H4 (cell line): ENCODE results near the gene AGPAT4. TPM values are rescaled to one million over a fixed set of nuclear protein-coding genes. Genes with fewer than 3 reads are reported as not detected.
"Not testable (repeated sequence)": the region's sequence is repeated elsewhere in the genome, so short reads cannot be mapped to it uniquely, and the experiment has no call there.

Source experiments
- DNase-seq: peaks from one replicate; pipeline ENCODE4 v3.0.0-alpha.2; 2015; ENCODE audit warnings: low spot score
- total RNA-seq: library from RNA; depleted of rRNA; stranded (reverse); fragments of >200 nt; shearing (Covaris generic); gene quantifications from 2 replicates; pipeline ENCODE4 v1.2.3, GENCODE V29; 2014

The AGPAT4 gene
- total RNA-seq, 1 experiment from 2014 or later, result 3.9 TPM

DNA sequence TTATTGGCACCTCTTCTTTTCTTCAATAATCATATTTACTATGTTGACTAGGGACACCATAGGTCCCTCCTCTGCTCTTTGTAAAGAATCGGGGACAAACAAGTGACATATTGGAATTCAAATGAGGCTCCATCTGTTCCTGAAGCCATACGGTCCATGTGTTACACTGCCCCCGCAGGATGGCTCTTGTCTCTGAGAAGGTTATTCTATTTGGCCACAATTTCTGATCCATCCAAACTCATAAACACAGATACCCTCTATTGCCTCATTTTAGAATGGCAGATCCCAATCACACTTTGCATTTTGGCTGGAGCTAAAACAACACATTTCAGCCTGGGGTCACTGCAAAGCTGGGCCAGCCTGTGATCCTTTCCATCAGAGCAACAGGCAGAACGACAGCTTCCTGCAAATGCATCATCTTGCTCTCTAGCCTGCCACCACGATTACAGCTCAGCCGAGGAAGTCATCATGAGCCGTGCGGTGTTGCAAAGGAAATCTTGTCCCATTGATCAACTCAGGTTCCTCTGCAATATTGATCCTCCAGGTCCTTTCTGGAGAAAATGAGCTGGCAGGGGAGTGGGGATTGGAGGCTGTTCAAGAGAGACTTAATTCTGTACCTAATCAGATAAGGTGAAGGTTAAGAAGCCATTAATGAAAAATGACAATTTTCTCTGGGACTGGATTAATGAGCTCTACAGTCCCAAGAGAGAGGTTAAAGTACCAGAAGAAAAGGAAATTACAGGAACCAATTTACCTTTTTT, 73.1 kb downstream of the AGPAT4 start:
- no peak for DNase-seq

DNA sequence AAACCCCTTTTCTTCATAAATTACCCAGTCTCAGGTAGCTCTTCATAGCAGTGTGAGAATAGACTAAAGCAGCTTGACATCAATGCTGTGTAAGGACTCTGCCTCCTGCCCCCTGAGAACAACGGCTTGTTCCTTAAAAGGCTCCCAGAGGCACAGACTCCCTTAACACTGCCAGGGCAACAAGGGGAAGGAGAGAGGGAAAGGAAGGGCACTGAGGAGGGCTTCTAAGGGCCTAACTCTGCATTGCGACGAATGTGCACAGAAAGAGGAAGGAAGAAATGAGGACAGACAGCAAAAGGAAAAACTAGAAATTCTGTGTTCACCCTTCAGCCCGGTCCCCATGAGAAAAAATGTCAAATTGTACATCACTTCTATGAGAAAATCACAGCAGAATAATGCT, 74.0 kb downstream of the AGPAT4 start:
- no peak for DNase-seq

DNA sequence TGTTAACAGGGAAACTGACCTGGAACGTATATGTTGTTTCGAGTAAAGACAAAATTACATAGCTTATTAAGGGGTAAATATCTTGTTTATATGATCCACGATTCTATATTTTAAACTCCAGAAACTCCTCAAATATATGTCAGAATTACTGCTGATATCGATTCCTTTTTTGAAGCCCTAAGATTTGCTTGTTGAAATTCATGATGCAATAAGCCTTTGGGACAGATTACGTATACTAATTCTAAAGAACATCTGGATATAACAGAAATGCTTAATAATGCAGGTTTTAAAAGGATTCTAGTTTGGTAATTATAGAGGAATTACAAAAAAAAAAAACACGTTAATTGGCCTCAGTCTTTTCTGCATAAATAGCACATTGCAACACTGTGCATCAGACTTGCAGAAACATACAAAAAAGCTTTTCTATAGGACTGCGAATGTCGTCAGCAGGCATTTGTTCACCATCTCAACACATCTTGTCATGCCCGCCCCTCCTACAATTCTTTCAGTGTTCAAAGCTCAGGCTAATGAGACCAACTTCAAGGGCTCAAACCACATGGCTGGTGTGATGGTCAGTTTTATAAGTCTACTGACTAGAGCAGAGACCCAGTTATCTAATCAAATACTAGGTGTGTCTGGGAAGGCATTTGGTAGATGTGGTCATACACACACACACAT, 74.9 kb downstream of the AGPAT4 start:
- no peak for DNase-seq

DNA sequence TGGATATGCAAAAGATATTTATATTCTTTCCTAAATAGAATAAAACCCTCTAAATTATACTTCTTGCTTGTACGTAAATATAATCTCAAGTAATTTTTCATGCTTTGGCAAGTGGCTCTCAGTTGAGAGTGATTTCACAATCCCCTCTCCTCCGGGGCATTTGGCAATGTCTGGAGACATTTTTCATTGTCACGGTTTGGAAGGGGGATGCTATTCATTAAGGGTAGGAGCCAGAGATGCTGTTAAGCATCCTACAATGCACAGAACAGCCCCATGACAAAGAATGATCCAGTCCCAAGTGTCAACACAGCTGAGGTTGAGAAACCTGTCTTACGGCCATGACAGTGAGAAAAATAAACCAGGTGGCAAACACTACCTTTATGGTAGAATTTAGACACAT, 75.7 kb downstream of the AGPAT4 start:
- no peak for DNase-seq

DNA sequence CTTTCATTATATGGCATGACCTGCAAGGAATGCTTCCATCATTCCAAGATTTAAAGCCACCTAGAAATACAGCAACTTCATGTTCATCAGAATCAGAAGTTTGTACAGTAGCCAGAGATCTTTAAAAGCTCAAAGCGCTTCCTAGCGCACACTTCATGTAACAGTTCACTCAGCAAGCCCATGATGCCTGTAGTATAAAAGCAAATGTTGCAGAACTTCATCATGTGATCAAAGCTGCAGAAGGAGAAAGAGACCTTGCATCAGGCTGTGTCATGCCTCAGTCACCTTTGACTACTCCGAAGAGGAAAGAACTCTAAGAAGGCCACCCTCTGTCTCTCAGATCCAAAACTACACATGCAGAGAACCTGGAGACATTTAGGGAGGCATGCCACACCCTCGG, 78.5 kb downstream of the AGPAT4 start:
- DNase-seq, result no peak

DNA sequence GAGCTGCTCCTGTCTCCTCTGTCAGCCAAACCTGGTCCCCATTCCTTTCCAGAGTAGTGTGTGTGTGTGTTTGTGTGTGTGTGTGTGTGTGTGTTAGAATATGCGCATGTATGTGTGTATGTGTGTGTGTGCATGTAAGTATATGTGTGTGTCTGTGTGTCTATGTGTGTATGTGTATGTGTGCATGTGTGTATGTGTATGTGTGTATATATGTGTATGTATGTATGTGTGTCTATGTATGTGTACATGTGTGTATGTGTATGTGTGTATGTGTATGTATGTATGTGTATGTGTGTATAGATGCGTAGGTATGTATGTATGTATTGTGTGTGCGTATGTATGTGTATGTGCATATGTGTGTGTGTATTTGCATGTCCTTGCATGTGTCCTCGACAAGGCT, 79.5 kb downstream of the AGPAT4 start:
- no peak for DNase-seq

DNA sequence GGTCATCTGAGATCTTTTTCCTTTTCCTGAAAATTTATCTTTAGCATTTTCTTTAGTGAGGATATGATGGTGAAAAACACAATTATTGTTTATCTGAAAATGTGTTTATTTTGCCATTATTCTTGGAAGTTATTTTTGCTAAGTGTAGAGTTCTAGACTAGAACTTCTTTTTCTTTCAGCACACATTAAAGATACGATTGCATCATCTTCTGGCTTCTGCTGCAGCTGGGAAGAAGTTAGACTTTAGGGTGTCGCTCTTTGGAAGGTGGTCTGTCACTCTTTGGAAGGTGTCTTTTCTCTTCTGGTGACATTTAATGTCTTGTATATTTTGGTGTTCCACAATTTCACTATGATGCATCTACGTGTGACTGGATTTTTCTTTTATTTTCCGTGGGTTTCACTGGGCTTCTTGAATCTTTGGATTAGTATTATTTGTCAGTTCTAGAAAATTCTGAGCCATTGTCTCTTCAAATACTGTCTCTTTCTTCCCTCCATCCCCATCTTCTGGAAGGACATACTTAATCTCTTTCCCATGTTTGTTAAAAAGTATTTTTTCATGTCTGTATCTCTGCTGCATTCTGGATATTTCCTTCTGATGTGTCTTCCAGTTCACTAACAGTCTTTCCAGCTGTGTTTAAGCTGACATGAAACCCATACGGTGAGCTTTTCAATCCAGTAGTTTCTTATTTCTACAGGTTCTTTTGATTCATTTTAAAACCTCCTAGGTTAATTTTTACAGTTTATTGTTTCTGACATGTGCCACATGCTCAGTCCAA, 81.0 kb downstream of the AGPAT4 start:
- DNase-seq, result no peak

DNA sequence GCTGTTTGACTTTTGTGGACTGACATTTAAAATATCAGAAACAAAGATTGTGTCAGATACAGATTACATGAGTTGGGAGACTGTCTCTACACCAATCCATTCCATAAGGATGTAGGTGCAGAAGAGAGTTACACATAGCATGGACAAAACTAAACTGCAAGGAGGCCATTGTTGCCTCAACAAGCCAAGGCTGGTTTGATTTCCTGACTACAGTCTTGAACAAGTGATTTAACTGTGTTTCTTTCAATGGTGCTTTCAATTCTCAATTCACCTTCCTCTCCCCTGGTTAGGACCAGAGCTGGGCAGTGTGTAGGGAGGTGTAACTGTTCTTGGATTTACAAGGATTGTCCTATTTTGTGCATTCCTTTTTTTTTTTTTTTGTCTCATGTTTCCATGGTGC, 82.2 kb downstream of the AGPAT4 start:
- no peak for DNase-seq

DNA sequence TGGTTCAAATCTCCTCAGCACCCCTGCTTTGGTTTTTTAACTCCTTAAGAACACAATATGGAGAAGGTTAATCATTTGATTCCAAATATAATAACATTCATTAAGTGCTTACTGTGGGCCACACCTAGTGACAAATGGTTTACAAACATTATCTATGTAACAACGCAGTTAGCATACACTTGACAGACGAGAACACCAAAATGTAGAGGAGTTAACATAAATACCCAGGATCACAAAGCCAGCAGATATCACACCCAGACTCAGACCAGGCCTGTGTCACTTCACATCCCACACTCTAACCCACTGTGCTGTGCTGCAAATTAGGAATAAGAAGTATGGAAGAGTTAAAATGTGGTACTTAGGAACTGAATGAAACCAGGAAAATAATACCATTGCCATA, 82.9 kb downstream of the AGPAT4 start:
- DNase-seq, result no peak

DNA sequence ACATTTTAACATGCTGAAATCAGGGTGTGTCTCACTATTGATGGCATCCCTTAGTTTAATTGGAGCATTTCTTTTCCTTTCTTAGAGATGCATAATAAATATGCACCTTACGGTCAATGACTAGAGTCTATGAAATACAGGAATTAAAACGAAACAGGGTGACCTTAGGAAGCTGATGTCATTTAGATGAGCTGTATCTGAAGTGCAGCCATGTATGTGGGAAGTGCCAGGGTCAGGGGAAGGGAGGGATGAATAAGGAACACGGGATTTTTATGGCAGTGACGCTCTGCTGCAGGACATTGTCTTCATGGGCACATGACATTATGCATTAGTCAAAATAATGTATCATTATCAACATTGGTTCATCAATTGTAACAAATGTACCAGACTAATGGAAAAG, 84.0 kb downstream of the AGPAT4 start:
- DNase-seq, result no peak

DNA sequence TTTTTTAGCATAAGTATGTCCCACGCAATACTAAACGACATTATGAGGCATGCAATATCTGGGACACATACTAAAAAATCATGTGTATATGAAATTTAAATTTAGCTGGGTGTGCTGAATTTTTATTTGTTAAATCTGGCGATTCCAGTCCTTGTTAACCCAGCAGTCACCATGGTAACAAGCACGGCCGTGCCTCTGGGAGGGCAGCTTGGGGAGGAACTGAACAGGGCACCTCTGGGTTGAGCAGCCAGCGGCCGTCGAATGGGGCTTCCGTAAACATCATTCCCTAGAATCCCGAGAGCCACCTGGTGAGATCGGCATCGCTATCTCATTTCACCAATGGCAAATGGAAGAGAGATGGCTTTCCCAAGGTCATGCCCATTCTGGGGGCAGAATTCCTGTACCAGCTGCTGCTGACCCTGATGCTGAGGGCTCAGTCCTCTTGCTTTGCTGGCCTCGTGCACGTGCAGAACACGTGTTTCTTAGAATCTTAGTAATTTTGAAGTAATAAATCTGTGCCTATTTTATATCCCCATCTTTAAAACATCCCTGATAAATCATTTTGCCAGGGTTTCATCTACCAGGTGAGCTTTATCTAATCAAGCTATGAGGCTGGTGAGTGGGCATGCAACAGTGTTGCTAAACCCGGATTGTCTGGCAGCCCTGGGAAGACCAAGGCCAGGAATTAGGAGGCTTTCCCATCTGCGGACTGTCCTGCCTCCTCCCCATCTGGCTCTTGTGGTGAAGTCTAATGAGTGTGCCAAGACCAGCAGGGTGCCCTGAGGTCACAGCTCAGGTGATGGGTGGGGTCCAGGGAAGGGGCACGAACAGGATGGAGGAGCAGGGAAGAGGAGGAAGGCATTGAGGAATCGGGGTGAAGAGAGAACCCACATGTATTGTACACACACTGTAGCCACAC, 85.1 kb downstream of the AGPAT4 start:
- no peak for DNase-seq

DNA sequence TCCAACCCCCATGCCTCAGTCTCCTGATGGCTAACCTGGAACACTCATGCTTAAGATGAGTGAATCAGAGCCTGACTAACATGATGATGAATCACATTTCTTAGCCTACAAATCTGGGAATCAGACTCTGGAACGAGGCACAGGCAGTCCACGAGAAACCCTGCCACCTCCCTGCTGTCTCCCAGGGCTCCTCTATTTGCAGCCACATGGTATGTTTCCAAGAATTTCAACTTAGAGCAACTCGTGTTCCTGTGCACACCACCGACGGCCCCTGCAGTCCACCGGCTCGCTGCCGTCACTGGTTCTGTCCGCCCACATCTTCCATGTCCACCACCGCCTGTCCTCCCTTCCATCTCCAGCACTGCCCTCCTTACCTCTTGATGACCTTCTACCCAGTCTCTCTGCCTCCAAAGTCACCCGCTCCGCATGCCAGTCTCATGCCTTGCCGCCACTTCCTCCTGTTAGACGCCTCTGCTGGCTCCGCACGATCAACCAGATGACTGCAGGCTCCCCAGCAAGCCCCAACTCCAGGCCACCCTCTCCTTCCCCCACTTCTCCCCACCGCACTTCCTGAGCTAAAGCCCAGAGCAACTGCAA, 87.6 kb downstream of the AGPAT4 start:
- DNase-seq, result peak; percentile 10

DNA sequence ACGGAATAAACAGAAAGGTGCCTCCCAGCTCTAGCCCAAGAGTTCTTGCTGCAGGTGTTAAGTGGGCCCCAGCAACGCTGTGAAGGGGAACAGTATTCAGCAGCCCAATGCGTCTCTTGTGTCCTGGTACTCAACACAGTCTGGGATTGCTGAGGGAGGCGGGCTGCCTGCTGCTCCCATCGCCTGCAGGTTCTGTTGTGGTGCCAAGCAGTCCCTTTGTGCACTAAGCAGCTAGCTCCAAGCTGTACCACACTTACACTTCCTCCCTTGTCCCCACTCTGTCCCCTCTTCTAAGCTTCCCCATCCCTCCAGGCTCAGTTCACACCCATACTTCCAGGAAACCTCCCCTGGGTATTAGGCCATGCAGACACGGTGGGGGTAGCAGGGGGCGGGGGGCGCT, 92.7 kb downstream of the AGPAT4 start:
- no peak for DNase-seq

DNA sequence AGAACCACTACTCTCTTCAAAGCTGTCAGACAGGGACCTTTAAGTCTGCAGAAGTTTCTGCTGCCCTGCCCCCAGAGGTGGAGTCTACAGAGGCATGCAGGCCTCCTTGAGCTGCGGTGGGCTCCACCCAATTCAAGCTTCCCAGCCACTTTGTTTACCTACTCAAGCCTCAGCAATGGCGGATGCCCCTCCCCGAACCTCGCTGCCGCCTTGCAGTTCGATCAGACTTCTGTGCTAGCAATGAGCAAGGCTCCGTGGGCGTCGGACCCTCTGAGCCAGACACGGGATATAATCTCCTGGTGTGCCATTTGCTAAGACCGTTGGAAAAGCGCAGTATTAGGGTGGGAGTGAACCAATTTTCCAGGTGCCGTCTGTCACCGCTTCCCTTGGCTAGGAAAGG, 95.7 kb downstream of the AGPAT4 start:
- not testable (repeated sequence) for DNase-seq

DNA sequence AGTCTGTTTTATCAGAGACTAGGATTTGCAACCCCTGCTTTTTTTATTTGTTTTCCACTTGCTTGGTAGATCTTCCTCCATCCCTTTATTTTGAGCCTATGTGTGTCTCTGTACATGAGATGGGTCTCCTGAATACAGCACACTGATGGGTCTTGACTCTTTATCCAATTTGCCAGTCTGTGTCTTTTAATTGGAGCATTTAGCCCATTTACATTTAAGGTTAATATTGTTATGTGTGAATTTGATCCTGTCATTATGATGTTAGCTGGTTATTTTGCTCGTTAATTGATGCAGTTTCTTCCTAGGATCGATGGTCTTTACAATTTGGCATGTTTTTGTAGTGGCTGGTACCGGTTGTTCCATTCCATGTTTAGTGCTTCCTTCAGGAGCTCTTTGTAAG, 97.4 kb downstream of the AGPAT4 start:
- DNase-seq, result not testable (repeated sequence)

DNA sequence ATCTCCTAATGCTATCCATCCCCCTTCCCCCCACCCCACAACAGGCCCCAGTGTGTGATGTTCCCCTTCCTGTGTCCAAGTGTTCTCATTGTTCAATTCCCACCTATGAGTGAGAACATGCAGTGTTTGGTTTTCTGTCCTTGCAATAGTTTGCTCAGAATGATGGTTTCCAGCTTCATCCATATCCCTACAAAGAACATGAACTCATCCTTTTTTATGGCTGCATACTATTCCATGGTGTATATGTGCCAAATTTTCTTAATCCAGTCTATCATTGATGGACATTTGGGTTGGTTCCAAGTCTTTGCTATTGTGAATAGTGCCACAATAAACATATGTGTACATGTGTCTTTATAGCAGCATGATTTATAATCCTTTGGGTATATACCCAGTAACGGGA, 101.1 kb downstream of the AGPAT4 start:
- not testable (repeated sequence) for DNase-seq

DNA sequence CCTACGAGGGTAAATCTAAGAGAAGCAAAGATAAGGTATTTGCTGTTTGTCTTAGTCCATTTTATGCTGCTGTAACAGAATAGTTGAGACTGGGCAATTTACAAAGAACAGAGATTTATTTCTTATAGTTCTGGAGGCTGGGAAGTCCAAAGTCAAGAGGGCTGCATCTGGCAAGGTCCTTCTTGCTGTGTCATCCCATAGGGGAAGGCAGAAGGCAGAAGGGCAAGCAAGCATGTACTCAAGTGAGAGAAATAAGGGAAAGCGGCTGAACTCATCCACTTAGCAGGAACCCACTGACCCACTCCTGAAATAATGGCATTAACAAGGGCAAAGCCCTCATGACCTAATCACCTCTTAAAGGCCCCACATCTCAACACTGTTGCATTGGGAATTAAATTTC, 102.7 kb downstream of the AGPAT4 start:
- DNase-seq, result no peak

DNA sequence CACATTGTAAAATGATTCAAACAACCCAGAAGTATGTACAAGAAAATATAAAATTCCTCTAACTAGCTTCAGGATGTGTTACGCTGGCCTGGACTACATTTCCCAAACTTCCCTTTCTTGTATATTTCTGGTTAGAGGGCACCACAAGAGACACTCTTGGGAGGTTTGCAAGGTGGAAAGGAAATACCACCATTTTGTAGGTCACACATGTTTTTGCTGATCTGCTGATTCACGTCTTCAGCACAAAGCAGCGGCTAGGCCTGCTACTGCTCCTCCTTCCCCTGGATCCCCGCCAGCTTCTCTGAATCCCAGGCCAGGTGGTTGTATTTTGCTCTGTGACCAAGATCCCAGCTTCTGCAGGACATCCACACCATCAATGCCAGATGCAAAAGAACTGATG, 104.2 kb downstream of the AGPAT4 start:
- DNase-seq, result peak; percentile 67

DNA sequence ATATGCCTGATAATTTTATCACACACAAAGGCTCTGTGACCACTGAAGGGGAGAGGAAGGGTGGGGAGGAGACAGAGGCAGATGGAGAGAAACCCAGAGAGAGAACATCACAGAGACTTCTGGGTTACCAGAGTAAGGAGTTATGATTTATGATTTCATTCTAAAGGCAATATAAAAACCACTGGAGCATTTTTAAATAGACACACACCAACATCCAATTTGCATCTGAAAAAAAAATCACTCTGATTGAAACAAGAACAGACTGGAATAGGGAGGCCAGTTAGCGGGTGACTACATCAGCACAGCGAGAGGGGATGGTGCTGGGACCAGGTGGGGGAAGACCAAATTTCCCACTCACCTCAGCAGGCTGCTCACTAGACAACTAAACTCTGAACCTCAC, 104.8 kb downstream of the AGPAT4 start:
- DNase-seq, result no peak

DNA sequence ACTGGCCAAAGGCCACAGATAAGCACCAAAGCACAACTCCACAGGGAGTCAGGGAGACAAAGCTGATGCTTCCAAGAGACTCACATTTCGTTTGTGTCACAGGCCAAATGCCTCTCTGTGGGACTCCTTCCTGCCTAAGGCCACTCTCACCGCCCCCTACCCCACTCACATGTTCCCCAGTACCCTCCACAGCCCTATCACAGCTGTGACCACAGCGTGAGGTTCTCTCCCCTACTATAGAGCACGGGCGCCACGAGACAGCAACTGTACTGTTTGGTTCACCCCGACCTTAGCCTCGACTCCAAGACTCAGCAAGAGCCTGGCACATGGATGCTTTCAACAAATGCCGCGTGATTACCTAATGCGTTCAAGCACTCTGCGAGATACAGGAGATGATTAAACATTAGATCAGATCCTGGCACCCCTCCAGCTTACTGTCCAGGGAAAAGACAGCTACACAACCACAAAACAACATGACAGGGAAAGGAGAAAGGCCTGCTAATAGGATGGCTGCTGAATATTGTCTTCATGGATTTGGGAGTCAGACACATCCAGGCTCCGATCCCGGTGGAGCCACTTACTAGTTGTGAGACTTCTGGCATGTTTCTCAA, 105.5 kb downstream of the AGPAT4 start:
- peak; percentile 68 for DNase-seq

DNA sequence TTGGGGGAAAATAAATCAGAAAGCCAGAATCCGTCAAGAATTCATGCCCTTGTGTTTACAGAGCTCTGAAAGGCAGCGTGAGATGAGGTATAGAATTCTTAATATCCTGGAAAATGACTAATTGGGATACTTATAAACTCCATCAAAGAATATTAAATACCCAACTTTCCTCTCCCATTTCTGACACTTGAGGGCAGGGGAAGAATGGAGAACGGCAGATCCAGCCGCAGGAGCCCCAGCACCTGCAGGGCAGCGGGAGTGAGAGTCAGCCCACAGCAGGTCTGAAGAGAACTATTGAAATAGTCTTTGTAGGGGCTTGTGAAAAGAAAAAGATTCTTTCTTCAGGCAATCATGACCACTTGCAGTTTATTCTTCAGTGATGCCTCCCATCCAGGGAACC, 107.2 kb downstream of the AGPAT4 start:
- no peak for DNase-seq
